GM10847 (cell line): ENCODE data around the gene TBC1D23.

ENCODE experiments used
- POLR2A ChIP-seq: IDR thresholded peaks from 2 replicates; pipeline ENCODE4 v1.6.1; 2011; ENCODE audit not compliant: insufficient read length; ENCODE audit errors: extremely low read depth

TBC1D23 gene

DNA sequence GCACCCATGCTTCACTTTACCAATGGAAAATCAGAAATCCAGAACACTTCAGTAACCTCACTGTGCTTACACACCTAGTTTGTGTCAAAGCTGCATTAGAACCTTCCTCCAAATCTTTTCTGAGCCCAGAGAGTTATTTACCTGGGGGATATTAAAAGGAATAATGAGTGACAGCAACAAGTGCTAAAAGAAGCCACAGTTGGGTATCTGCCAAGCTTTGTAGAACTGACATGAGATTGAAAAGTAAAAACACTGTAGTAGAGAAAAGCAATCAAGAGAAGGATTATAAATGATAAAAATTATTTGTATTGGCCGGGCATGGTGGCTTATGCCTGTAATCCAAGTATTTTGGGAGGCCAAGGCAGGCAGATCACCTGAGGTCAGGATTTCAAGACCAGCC, 8.8 kb upstream of the TBC1D23 start:
- no peak for TF ChIP-seq POLR2A

DNA sequence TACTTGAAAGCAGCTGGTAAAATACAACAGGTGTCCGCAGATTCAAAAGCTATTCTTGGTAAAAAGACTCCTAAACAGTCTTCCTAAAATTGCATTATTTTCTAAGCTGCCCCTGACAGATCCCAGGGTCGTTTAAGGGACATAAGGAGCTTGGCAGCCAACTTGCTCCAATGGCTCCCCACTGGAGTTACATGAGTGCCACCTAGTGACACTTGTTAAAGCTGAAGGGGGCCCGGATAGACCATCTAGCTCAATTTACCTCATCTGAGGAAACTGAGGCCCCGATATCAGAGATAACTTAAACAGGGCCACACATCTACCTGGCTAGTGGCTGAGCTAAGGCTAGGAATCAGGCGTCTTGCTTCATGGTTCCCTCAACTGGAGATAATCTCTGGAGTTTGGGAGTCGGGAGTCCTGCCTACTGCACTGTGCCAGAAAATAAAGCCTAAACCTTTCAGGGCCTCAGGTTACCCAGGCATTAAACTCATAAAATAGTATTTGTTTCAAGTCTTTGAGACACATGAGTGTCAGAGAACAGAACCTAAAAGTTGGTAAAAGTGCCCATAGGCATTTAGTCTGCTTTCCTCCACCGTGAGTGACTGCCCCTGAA, 6.5 kb upstream of the TBC1D23 start:
- TF ChIP-seq POLR2A, result no peak

DNA sequence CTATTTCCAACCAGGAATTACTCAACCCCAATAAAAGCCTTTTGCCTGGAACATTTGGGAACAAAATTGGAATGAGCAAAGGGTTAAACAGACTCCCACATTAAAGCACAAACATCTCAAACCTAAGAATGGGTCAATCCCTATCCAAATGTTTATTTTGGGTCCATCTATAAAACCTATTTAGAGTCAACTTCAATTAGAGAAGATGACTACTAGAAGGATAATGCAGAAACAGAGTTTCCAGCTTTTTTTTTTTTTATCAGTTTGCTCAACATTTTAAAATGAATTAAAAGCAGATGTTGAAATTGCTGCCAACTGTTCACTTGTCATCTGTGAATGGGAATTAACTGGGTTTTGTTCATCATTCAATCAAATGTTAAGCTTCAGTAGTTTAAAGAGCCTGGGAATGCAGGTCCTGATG, 4.1 kb upstream of the TBC1D23 start:
- TF ChIP-seq POLR2A, result no peak

DNA sequence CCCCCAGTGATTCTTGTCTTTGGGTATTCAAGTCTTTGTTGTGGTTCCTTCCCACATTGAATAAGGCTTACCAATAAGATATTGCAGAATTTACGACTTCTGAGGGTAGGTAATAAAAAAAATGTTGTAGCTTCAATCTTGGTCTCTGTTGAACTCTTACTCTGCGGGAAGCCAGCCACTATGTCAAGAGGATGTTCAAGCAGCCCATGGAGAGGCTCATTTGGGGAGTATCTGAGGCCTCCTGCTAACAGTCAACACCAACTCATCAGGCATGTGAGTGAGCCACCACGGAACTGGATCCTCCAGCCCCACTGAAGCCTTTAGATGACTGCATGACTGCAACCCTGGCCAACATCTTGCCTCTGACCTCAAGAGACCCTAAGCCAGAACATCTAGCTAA, 3.2 kb upstream of the TBC1D23 start:
- no peak for TF ChIP-seq POLR2A

DNA sequence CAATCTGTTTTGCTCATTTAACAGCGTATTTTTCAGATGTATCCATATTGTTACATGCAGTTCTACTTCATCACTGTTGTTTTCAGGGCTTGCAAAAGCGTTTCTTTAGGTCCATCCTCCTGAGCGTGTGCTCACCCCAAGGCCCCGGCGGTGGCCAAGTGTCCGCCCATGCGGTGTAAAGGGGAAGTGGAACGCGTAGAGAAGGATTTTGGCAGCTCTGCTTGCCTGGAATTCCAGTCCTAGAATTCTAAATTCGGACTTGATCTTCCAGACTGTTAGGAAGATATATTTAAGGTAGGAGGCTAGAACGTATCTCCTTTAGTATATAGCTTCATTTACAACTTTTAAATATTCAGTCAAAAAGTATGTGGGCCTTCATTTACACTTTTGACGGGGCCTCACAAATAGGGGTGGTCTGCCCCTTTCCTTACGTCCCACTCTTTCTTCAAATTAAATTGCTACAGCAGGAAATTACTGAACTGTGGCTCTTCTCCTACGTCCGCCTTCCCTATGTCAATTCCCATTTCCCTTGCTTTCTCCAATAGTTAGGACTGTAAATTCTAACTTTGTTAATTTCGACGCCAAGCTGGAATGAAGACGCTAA, 609 bp upstream of the TBC1D23 start:
- TF ChIP-seq POLR2A, result no peak

DNA sequence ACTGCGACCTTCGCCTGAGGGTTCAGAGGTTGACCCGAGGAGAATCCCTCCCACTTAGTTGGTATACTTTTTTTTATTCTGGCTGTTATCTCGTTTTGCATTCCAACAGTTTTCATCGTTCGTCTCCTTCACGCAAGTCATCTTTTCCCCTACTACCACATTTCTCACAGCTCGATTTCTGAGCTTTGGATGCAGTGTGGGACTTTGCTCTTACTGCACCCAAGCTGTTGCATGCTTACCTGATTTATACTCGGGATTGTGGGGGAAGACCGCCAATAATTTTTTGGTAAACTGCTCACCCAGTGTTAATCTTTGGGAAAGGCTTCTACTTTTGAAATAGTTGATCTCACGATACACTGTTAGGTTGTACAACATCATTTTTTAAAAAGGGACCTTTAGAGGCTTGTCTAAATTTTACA, 702 bp downstream of the TBC1D23 start:
- no peak for TF ChIP-seq POLR2A

DNA sequence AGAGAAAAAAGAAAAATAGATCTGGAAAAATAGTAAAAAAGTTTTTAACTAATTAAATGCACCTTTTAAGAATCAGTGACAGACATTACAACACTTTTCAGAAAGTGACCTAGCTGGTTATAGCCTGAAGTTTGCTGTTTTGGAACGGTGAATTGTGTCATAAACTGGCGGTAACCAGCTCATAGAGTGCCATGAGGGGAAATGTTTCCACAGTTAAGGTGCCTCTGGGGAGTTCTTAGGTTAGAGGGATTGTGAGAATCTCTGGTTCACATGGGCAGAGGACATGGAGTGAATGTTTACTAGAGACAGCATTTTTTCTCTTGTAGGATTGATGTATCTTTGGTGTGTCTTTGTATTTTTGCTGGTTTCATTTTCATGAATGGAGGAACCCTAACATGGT, 2.8 kb downstream of the TBC1D23 start:
- TF ChIP-seq POLR2A, result no peak

DNA sequence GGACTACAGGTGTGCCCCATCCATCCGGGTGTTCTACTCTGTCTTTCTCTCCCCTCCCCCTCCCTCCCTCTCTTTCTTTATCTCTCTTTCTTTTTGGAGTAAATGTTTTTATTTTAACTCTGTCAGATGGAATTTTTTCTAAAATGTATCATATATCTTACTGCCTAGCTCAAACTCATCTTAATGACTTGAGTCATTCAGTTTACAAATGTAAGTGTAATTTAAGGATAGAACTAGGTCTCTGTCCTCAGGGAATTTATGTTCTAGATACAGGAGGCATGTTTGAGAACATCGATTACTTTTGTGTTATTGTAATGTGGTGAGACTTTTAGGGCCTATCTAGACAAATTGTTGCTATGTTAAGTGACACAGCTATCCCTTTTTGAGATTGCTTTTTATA, 3.5 kb downstream of the TBC1D23 start:
- no peak for TF ChIP-seq POLR2A

DNA sequence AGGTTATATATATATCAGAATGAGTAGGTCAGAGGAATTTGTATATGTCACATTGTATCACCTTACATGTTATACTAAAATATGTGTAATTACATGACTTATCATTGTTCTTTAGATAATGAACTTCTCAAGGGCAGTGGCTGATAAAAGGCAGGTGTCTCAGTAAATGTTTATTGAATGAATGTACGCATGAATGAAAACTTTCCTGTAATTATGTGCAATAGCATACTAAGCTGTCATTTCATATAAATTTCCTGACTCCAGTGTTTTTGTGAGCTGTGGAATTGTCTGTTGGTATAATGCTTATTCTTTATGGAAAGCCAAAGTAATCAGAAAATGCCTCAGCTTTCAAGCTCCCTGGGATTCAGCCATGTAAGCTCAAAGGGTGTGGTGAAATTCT, 4.2 kb downstream of the TBC1D23 start:
- TF ChIP-seq POLR2A, result no peak

DNA sequence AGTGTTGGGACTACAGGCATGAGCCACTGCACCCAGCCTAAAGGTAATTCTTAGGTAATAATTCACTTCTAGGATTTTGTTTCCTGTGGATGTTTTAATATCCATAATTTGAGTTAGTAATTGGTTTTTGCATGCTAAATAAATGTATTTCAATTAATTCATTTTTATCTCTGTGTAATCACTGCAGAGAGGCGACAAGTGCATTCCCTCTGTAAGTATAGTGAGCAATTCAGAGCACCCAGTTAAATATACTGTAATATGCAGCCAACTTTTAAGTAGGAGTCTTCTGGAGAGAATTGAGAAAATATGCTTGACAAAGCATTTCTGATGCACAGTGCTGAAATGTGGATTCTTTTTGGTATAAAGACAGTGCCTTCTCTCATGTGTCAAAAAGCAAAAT, 5.7 kb downstream of the TBC1D23 start:
- TF ChIP-seq POLR2A, result no peak

DNA sequence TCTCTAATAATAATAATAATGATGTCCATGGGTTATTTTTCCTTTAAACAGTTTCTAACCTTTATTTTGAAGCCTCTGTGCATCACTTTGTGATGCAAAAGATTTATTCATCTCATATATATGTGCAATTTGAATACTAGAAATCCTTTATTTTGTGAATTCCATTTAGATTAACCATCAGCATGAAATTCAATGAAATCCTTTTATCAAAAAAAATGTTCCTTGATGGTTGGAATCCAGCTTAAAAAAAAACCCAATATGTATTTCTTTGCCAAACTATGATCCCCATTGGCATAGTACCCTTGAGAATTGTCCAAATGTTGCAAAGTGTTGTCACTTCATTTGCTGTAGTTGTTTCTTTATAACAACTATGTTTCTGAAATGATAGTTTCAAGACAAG, 7.4 kb downstream of the TBC1D23 start:
- no peak for TF ChIP-seq POLR2A

DNA sequence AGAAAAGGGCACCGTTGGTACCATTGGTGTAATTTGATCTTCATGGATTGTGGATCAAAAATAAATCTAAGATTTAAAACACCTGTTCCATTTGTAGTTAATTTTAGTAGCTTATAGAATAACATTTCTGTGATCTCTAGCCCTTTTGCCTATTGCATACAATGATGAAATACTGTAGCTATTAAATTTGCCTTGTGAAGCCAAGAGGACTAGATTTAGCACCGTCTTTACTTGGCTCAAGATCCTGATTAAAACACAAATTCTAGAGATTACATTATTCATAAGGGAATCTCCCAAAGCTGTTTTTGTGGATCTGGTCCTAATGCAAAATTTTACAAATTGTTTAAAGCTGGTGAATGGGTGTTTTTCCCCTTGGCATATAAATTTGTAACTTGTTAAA, 8.2 kb downstream of the TBC1D23 start:
- no peak for TF ChIP-seq POLR2A

DNA sequence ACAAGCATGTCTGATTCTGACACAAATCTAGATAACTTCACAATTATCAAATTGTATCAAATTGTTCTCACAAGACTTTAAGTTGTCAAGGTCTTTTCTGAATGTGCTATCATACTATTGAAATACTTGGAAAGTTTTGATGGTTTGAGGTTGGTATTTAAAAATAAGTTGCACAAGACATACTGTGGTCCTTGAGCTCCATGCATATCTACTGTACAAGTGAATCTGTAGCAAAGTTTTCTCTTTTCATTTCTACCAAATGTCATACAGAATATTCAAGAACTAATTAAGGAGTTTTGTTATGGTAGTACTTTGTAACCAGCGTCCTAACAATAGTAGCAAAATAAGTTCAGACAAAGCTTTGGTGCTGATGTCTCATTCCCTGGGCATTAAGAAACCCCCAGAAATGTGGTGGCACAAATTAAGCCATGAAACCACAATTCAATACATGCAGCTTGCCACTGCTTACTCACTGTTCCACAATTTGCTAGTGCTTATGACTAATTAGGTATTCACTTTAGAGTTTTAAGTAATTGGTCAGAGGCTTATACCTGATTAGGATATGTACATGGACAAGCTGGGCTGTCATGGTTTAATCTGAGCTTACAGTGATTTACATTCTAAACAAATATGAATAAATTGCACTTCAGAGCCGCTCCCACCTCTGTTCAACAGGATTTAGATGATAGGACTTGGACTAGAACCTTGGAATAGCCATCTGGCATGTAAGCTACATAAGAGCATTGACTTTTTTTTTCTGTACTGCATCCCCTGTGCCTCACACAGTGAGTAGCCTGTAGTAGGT, 8.8 kb downstream of the TBC1D23 start:
- TF ChIP-seq POLR2A, result no peak

DNA sequence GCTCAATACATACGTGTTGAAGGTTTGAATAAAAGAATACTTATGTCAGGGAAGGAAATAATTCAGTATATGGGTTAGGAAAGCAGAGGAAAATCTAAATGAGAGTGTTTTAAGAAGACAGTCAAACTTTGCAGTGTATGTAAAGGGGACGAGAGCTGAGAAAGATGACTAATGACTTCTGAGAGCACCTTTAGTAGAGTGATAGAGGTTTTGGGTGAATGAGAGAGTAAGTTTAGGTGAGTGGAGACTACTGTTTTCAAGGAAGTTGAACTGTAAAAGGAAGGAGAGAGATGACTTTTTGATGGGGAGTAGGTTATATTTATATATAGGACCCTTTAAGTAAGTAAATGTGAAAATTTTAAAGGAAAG, 9.4 kb downstream of the TBC1D23 start:
- TF ChIP-seq POLR2A, result no peak

DNA sequence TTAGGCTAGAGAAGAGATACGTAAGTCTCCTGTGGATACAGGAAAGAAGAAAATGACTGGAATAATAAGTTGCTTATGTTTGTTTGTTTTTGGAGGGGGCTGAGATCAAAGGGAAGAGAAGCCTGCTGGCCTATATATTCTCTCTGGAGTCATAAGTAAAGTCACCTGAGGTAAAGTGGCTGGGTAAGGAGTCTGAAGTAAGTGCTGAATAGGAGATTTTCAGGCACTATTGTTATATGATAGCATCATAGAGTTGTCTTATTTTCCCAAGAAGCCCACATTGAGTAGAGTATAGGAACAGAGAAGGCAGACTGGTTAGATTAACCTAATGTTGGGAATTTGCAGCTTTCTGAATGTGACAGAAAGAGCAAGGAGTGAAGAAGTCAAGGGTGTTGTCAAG, 10.7 kb downstream of the TBC1D23 start:
- no peak for TF ChIP-seq POLR2A

DNA sequence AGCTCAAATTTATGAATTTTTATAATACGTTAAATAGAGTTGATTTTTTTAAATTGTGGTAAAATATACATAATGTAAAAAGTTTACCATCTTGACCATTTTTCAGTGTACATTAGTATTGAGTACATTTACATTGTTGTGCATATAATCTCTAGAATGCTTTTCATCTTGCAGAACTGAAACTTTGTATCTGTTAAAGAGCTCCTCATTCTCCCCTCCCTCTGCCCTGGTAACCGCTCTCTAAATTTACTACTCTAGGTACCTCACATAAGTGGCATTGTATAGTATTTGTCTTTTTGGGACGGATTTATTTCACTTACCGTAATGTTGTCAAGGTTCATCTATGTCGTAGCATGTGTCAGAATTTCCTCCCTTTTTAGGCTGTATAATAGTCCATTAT, 13.6 kb downstream of the TBC1D23 start:
- TF ChIP-seq POLR2A, result no peak
